NCI-H69 (cell line): ENCODE measurements around the gene FAHD2B.
A peak's percentile ranks its signal among the peaks of the same experiment; 100 is the strongest.
"Not testable (repeated sequence)": the region's sequence is repeated elsewhere in the genome, so short reads cannot be mapped to it uniquely, and the experiment has no call there.

Experiments
- DNase-seq: peaks from one replicate; lab custom pipeline; 2025; lab: John Stamatoyannopoulos, UW

The FAHD2B gene, protein sequence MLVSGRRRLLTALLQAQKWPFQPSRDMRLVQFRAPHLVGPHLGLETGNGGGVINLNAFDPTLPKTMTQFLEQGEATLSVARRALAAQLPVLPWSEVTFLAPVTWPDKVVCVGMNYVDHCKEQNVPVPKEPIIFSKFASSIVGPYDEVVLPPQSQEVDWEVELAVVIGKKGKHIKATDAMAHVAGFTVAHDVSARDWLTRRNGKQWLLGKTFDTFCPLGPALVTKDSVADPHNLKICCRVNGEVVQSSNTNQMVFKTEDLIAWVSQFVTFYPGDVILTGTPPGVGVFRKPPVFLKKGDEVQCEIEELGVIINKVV

DNA sequence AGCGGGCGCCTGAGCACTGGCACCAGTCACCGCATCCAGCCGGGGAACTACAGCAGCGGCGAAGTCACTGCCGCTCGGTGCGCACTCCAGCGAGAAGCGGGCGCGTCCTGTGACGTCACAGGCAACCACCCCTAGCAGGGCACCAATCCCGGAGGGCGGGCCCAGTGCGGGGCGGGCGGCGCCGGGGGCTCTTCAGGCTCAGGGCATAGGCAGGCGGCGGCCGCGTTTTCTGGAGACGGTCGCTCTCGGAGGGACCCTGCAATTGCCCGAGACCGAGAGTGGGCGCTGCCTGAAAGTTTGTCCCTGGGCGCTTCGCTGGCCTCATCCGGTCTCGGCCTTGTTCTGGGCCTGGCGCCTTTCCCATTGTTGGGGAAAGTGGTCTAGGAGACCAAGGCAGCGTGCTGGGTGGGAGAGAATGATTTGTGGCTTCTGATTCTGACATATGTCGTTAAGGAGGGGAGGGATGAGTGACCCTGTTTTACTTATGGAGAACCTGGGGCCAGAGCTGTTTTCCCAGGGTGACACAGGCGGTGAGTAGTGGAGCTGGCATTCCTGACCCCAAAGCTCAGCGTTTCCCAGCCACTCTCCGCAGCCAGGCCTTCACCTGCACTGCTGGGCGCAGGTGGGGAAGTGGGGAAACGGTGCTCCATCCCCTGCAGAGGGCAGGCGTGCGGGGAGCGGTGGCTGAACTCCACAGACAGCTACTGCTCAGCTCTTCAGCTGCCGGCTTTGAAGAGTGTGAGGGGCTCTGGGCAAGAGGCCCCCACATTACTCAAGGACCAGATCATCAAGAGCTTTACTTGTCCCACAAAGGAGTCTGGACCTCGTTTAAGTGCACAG is at the start of gene FAHD2B:
Gene FAHD2B, minus strand, starts transcription at position 111 of the 840 bp plus-strand sequence. CDS start 3,176 bp downstream, outside the sequence.
- DNase-seq = peak; percentile 60

DNA sequence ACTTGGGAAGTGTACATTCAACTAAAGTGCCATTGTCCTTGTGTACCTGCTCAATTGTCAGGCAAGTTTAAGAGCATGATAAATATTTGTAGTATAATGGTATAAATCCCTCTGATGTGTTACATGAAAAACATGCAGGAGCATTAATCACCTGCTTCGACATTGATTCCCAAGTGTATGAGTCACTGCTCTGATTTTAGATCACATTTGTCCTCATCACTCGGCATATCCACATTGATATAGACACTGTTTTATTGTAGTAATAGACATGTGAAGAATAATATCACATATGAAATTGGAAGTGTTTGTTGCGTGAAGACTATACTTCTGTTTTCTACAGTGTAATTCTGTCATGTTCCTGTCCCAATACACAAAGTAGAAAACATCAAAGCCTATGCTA is 49.3 kb upstream of the FAHD2B start:
- not testable (repeated sequence) for DNase-seq

DNA sequence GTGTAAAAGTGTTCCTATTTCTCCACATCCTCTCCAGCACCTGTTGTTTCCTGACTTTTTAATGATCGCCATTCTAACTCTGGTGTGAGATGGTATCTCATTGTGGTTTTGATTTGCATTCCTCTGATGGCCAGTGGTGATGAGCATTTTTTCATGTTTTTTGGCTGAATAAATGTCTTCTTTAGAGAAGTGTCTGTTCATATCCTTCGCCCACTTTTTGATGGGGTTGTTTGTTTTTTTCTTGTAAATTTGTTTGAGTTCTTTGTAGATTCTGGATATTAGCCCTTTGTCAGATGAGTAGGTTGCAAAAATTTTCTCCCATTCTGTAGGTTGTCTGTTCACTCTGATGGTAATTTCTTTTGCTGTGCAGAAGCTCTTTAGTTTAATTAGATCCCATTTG is 34.4 kb upstream of the FAHD2B start:
- DNase-seq = not testable (repeated sequence)

DNA sequence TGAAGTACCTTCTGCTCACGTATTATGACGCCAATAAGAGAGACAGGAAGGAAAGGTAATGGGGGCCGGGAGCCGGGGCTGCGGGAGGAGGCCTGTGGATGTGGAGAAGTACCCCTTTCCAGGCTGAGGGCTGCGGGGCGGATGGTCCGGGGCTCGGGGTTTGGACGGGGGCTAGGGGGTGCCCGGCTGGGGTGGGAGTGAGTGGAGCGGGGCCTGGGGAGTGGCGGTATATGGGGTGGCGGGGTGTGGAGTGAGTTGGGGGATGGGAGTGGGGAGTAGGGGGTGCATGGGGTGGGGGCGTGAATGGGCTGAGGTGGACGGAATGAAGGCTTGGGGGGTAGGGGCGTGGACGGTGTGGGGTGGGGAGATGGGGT is 19.2 kb upstream of the FAHD2B start:
- DNase-seq = not testable (repeated sequence)

DNA sequence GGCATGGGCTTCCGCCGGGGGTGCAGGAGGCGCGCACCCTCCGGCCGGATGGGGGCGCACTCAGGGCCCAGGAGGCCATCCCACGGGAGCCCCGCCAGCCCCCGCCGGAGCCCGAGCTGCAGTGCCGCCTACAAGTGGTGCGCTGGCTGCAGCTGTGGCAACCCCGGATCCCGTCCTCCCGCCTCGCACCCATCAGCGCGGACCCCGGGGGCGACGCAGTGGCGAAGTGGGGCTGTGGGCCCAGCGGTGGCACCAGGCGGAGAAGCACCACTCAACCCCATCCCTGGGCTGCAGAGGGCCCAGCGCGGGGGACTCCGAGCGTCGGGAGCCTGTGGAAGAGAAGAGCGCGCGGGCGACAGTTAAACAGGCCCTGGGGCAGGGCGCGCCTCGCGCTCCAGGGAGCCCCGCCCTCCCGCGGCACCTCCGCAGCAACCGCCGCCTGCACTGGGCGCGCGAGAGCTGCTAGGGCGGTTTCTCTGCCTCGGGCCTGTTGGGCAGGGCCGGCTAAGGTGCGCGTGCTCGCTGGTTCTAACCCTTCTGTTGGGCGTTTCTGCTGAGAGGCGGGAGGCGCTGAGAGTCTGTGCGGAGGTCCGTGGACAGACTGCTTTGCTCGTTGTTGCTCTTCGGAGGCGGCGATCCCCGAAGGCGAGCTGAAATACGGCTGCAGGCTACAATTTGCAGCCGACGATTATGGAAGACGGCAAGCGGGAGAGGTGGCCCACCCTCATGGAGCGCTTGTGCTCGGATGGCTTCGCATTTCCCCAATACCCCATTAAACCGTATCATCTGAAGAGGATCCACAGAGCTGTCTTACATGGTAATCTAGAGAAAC is 18.6 kb upstream of the FAHD2B start, which contains the start of gene ANKRD36:
Gene ANKRD36, plus strand, starts transcription at position 104 of the 832 bp plus-strand sequence. Its CDS starts 587 bp downstream, at position 691.
- DNase-seq = not testable (repeated sequence)

DNA sequence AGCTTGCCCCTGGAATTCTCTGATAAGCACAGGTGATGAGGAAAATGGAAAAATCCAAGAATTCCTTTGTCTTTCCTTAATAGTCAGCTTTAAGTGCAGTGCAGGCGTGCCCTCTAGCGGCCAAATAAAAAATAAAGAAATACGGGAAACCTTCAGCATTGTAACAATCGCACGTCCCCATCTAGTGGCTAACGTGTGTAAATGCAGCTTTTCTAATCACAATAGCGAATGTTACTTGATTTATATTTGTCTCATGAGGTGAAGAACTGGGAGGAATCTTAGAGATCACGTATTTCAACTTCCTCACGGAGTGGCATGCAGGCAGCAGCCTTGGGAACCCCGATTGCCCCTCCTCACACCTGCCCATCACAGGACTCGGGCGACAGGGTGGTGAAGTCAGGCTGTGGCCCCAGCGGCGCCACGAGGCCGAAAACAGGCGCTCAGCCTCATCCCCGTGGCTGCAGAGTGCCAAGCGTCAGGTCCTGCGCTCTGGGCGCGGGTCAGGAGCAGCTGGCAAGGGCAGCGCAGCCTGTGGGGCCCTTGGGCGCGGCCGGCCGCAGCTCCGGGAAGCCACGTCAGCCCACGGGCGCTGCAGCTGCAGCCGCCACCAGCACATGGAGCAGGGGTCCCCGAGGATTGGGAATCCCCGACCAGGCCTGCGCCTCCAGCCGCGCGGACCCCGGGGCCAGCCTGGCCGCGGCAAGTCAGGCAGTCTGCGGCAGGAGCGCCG is 17.8 kb upstream of the FAHD2B start:
- DNase-seq = not testable (repeated sequence)

DNA sequence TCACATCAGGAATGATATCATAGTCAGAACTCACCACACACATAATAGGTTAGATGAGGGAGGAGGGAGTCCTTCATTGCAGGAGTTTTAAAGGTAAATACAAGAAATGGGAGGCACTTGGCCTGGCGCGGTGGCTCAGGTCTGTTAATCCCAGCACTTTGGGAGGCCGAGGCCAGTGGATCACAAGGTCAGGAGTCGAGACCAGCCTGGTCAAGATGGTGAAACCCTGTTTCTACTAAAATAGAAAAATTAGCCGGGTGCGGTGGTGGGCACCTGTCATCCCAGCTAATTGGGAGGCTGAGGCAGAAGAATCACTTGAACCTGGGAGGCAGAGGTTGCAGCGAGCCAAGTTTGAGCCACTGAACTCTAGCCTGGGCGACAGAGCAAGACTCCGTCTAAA is 16.6 kb upstream of the FAHD2B start:
- DNase-seq = not testable (repeated sequence)

DNA sequence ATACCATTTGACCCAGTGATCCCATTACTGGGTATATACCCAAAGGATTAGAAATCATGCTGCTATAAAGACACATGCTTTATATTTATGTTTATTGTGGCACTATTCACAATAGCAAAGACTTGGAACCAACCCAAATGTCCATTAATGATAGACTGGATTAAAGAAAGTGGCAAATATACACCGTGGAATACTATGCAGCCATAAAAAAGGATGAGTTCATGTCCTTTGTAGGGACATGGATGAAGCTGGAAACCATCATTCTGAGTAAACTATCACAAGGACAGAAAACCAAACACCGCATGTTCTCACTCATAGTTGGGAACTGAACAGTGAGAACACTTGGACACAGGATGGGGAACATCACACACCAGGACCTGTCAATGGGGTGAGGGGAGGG is 12.2 kb upstream of the FAHD2B start:
- not testable (repeated sequence) for DNase-seq

DNA sequence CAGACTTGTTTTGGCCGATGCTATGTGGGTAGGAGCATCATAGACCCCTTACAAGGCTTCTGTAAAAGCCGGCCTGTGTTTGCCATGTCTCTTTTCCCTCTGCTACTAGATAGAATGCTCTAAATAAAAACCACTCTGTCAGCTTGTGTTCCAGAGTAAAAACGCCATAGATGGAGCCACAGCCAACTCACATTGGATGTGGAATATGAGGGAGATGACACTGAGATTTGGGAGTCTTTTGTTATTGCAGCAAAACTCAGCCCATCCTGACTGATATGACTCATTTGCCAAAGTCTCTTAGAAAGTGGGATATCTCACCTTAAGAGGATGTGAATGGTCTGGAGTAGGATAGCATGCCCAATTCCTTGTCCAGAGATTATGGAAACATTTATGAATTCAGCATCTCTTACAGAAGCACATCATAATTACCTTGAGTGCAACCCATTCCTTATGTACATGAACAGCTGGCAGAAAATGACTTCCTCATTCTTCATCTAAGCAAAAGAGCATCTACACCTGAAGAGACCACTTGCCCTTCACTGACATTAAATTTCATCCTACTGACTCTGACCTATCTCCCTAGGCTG is 4.2 kb upstream of the FAHD2B start:
- not testable (repeated sequence) for DNase-seq

DNA sequence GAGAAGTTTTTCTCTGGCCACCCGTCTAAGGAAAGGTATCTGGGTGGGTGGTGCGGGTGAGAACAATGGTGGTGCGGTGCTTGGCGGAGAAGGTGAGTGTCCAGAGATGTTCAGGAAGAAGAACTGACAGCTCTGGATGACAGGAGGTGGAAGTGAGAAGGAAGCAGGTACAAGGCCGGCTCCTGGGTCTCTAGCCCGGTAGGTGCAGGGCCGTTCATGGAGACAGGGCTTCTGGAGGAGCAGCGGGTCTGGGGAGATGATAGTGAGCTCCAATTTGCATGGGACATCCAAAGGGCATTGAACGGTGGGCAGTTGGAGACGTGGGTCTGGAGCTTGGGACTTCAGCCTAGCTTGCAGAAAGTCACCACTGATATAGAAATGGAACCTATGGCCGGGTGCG is 979 bp upstream of the FAHD2B start:
- DNase-seq = no peak

DNA sequence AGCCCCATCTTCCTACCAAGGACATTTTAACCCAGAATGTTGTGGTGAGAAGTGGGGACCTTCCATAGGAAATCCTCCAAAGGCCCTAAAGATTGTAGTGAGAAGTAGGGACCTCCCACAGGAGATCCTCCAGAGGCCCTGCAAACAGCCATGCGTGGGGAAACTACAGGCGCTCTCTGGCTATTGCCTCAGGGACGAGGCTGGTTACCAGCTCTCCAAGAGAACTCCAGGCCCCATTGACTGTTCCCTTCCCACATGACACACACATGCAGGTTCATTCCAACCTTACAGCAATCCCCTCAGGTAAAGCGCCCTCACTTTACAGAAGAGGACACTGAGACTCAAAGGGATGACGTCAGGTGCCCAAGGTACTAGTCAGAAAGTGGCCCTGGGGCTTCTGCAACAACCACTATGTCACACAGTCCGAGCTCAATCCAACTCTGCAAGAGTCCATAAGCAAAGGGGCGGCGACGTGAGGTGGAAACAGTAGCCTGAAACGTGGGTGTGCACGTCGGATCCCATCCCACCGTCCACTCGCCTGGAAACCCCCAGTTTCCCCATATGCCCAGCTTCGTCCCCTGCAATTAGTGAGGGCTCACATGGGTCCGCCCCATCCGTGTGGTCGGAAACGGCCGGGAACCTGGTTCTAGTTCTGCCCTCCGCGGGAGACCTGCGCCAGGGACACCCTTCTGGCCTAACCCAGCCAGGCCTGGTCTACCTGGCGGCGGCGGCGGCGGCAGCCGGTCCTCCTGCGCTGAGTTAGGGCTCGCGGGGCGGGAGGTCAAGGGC is 505 bp downstream of the FAHD2B start:
- not testable (repeated sequence) for DNase-seq

DNA sequence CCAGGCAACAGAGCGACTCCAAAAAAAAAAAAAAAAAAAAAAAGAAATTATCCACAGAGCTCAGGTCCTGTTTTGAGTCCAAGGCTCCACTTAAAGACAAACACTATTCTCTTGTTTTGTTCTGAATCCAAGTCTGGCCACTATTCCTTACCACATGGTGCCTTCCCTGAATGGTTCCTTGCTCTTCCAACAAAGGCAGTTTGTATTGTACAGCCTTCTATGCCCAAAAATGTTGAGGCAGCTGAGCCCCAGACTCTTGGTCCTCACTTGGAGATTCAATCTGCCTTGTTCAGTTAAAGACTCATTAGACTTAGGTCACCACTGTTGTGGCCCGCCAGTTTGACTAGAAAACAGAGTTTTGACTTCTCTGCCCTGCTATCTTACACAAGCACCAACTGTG is 1.7 kb downstream of the FAHD2B start:
- not testable (repeated sequence) for DNase-seq

DNA sequence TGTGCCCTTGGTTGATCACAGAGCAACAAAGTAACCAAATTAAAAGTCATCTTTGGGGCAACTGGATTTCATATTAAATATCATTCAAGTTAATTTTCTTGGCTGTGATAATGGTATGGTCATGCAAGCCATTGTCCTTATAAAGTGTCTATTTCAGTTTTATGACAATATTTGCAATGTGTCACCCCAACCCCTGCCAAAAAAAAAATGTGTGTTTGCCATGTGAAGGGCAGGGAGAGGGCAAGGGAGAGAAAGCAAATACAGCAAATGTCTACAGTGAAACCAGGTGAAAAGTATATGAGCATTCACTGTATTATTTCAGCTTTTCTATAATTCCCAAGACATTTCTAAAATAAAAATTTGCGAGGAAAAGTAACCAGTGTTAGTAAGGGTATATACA is 6.0 kb downstream of the FAHD2B start:
- DNase-seq = not testable (repeated sequence)

DNA sequence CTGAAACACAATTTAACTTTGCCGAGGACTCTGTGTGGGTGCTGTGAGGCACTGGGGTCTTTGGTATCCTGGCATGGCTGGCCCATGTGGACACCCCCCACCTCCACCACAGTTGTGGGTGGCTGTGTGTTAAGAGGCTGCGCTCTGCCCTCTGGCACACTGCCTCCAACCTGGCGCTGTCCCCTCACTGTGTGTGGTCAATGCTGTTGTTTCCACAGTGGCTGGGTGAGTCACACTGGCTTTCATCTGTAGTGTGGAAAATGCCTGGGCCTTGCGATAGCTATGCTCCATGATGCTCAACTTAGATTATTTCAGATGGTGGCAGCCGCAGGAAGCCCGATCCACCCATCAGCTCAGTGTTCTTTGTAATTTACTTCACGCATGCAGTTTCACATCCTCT is 9.6 kb downstream of the FAHD2B start:
- not testable (repeated sequence) for DNase-seq

DNA sequence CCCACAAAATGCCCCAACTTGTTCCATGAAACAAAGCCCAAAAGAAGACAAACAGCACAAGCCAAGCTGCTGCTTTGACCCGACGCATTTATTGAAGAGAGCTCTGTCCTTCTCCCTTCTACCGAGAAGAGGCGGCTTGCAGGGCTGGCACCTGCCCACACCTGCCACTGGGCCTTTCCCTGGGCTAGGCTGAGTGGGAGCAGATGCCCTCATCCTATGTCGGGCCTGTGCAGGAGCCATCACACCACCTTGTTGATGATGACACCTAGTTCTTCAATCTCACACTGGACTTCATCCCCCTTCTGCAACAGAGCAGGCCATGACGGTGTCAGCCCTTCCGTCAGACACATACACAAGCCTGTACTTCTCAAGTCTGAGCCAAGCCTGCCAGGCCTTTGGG is 11.2 kb downstream of the FAHD2B start:
- not testable (repeated sequence) for DNase-seq

DNA sequence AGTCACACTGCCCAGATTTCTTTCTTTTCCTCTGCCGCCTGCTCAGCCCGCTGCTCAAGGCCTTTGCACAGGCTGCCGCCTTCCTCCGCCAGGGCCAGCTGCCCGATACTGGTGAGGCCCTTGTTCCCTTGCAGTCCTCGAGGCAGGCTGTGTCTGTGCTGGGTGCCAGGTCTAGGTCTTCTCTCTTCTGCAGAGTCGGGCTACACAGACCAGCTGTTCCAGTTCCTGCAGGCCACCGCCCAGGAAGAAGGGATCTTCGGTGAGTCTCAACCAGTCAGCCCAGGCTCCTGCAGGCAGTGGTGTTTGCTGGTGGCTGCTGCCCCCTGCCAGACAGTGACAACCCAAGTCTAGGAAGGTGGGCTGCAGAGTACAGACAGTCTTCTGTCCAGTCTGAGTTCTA is 12.5 kb downstream of the FAHD2B start:
- DNase-seq = not testable (repeated sequence)

DNA sequence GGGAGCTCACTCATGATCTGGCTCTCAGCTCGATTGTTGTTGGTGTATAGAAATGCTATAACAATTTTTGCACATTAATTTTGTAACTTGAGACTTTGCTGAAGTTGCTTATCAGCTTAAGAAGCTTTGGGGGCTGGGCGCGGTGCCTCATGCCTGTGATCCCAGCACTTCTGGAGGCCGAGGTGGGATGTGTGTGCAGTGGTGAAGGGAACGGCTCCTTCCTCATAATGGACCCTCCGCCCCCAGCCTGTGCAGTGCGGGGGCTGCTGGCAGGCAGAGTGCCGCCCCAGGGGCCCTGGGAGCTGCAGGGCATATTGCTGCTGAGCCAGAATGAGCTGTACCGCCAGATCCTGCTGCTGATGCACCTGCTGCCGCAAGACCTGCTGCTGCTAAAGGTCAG is 13.8 kb downstream of the FAHD2B start:
- not testable (repeated sequence) for DNase-seq

DNA sequence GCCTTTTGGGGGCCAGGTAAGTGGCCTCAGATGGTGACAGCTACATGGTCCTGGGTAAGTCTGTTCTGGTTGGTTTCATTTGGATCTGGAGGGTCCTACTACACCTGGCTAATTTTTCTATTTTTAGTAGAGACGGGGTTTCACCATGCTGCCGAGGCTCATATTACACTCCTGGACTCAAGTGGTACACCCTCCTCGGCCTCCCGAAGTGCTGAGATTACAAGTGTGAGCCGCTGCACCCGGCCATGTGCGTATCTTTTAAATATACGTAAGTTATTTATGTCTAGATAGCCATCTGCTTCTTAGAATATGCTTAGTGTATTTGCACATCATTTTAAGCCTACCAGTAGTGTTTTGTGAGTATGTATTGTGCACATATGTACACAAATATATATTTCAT is 17.5 kb downstream of the FAHD2B start:
- DNase-seq = not testable (repeated sequence)

DNA sequence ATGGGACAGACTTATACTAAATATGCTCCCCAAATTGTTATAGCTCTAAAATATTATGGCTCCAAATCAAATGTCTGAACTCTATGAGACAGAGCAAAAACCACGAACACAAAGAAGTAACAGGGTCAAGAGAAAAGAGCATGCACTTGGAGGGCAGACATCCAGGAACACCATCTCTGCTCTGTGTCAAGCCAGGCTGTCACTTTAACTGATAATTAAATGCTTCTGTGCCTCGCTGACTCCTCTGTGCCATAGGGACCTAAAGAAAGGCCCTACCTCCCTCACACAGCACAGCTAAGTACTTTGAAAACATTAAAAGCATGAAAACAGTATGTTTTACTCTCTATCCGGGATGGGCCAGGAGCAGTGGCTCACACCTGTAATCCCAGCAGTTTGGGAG is 23.8 kb downstream of the FAHD2B start:
- not testable (repeated sequence) for DNase-seq

DNA sequence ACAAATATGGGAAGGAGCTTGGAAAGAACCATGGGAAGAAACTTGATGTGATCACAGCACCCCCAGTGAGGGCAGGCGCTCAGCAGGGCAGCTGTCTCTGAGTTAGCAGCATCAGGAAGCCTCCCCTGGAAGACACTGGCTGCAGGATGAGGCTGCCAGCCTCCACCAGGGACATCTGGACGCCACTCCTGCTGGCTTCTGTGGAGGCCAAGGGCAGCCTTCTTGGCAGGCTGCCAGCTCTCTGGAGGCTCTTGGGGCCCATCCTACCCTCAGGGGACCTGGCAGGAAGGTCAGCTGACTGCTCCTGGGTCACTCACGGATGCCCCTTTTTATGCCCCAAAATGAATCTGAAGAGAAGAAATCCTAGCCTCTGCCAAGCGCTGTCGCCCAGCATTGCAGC is 26.0 kb downstream of the FAHD2B start:
- DNase-seq = peak; percentile 28
